DMS 273 treated with DMSO at 0.1 percent for 48 hours (cell line): ENCODE data around the gene GRAMD2B.

Experiments used
- DNase-seq: peaks from one replicate; lab custom pipeline; 2025; lab: John Stamatoyannopoulos, UW

GRAMD2B gene

GRCh38 chr5:126542441-126542840 lies 119.2 kb downstream of the GRAMD2B start:
- no peak for DNase-seq

GRCh38 chr5:126543009-126543408 lies 119.8 kb downstream of the GRAMD2B start:
- no peak for DNase-seq

- DNase-seq: no peak
Observed at GRCh38 chr5:126543660-126544059, 120.5 kb downstream of the GRAMD2B start.
